HG03139 (cell line): Measurements from ENCODE around the gene METRN.

Experiments
- ATAC-seq: cut with Tn5 transposase; IDR thresholded peaks from one replicate; pipeline ENCODE4 v1.9.1; 2021; ENCODE audit not compliant: unreplicated experiment

METRN gene

GRCh38 chr16:714558-715476, at the start of gene METRN:
METRN (plus strand) TSS chr16:715118; CDS start chr16:715290, 172 bp downstream.
- peak; percentile 72 for ATAC-seq

DNA sequence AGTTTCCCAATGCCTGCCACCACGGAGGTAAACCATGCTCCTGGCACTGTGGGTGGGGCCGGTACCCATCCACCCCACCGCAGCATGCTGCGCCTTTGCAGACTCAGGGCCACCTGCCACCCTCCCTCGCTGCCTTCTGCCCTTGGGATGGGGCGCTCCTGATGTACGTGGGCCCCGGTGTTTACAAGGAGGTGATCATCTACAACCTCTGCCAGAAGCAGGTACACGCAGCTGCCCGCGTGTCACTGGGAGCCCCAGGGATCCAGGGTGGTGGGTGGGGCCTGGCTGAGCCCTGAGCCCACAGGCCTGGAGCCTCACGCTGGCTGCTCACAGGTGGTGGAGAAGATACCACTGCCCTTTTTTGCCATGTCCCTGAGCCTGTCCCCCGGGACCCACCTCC, 48.3 kb upstream of the METRN start:
- ATAC-seq: no peak

DNA sequence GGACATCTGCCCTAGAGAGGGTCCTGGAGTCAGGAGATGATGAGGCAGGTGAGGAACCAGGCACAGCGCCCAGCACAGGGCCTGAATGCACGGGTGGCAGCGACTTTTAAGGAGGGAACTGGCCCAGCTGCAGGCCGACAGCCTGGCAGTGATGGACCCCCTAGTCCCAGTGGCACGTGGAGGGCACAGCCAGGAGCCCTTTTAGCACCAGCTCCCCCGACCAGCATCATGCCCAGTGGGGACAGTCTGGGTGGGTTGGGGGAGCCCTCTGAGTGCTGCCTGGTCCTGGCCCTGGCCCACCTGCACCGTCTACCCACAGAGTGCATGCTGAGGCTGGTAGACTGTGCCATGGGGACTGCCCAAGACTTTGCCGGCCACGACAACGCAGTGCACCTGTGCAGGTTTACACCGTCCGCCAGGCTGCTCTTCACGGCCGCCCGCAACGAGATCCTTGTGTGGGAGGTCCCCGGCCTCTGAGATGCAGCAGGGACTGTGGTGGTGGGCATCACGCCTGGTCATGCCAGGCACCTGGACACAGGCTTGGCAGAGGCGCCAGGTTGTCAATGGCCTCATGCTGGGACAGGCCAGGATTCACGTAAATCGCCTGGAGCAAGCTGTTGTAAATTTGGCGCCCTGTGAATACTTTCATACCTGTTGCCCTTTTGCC, 47.7 kb upstream of the METRN start:
- no peak for ATAC-seq

DNA sequence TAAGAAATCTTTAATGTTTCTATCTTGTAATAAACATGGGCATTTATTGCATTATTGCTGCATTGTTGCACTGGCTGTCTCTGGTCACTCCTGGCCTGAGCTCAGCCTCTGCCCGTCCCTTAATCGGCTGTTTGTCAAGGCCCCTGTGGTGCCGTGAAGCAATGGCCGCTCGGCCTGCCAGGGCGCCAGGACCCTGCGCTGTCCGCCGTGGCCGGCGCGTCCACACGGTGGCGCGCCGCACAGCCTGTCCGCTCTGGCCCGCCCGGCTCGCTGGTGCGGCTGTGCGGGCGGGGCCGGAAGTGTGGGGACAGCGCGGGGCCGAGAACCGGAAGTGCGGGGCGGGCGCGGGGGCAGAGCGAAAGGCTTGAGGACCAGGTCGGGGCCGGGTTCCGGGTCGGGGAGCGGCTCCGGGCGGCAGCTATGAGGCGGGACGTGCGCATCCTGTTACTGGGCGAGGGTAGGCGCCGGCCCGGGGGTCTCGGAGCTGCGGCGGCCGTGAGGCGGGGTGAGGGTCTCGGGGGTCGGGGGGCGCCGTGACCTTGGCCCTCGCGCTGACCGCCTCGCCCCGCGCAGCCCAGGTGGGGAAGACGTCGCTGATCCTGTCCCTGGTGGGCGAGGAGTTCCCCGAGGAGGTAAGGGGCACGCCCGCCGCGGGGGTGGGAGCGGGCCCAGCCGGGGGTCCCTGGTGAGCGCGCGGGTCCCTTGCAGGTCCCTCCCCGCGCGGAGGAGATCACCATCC, 47.0 kb upstream of the METRN start, which contains the start of gene RHOT2:
Gene RHOT2 (plus strand): TSS at position 353 of the 739 bp plus-strand sequence. CDS start 68 bp downstream, at position 421.
- ATAC-seq: peak; percentile 78

DNA sequence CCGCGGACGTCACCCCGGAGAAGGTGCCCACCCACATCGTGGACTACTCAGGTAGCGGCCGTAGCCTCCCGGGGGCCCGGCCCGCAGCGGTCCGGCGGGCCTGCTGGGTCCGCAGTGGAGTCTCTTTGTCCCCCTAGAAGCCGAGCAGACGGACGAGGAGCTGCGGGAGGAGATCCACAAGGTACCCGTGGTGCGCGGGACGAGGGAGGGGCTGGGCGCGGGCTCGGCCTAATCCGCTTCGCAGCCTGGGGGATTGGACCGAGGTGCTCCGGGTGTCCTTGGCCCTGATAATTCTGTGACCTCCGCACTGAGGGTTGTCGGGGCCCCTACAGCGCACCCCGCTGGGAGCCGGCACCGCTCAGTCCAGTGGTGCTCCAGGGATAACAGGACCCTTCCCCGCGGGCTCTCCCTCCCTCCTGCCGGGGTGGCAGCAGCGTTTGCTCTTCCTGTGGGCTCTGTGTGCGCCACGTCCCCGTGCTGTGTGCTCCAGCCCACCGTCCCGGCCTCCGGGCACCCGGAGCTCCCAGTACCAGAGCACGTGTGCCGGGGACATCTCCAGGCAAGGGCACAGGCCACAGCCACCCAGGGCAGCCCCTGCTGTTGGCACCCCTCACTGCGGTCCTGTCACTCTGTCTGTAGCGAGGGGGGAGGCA, 46.3 kb upstream of the METRN start:
- ATAC-seq: no peak

DNA sequence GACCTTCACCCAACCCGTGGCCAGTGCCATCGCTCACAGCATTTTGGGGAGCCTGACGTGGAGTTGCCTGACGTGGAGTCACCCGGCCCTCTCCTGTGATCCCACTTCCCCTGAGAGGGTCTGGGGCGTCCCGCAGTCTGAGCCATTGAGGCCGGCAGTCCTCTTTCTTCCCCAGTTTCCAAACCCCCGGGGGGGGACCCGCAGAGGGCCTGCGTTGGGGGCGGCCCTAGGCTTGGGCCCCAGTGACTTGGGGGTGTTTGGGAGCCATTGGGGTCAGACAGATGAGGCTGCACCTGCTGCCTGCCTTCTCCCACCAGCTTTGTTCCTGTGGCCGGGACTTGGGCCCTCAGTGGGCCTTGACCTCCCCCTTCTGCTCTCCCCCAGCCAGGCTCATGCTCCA, 45.3 kb upstream of the METRN start:
- no peak for ATAC-seq

GRCh38 chr16:670485-671352, 44.2 kb upstream of the METRN start:
- no peak for ATAC-seq

GRCh38 chr16:671353-672131, 43.4 kb upstream of the METRN start:
- ATAC-seq: no peak

DNA sequence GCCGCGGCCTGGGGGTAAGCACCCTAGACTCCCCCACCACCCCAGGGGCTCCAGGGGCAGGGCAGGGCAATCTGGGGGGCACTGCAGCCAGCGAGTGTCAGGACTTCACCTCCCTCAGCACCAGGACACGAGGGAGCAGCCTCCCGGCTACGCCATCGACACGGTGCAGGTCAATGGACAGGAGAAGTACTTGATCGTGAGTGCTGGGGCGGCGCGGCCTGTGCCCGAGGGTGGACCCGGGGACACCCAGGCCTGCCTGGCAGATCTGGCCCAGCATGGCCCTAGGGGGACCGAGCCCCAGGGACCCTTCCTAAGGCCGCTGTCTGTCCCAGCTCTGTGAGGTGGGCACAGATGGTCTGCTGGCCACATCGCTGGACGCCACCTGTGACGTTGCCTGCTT, 42.5 kb upstream of the METRN start:
- ATAC-seq: no peak

DNA sequence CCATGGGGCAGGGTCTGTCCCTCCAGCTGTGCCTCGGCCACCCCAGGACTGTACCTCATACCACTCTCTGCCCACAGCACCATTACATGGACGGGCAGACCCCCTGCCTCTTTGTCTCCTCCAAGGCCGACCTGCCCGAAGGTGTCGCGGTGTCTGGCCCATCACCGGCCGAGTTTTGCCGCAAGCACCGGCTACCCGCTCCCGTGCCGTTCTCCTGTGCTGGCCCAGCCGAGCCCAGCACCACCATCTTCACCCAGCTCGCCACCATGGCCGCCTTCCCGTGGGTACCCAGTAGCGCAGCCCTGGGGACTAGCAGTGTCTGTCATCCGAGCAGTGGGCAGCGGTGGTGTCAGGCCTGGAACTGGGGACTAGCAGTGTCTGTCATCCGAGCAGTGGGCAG, 42.1 kb upstream of the METRN start:
- ATAC-seq: no peak

DNA sequence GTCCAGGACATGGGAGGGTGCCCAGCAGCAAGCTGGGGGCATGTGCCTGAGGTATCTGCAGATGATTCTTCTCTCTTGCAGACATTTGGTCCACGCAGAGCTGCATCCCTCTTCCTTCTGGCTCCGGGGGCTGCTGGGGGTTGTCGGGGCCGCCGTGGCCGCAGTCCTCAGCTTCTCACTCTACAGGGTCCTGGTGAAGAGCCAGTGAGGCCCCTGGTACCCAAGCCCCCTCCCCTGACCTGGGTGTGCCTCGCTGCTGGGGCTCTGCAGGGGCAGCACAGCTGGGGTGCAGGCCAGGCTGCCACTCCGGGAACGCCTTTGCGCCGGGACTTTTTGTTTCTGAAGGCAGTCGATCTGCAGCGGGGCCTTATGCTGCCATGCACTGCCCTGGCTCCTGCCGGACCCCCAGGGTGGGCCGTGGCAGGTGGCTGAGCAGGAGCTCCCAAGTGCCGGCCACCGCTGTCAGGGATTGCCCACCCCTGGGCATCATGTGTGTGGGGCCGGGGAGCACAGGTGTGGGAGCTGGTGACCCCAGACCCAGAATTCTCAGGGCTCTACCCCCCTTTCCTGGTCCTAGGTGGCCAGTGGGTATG, 41.4 kb upstream of the METRN start:
- no peak for ATAC-seq

DNA sequence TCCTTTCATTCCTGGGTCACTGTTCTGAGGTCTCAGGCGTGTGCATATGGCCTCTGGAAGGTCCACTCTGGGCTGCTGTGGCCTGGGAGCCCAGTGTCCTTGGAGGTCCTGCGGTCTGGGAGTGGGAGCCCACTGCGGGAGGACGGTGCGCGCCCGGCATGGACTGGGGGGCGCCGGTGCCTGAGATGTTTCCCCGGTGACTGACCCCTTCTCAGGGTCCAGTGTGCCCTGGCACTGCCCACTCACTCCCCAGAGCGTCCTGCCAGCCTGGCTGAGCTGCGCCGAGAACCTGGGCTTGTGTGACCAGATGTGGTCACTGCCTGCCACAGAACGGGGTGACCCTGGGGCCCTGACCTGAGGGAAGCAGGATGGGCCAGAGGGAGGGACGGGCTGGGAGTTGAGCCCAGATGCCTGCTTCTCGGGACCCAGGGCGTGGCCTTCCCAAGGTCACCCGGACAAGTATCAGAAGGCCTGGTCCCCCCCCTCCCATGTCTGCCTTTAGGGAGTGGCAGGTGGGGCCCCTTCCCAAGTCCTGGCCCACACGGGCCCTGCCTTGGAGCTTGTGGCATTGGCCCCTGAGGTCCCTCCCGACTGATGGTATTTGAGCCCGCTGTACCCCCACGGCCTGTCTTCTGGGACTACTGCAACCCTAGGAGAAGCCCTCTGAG, 40.6 kb upstream of the METRN start:
- ATAC-seq: no peak

GRCh38 chr16:674968-675883, 39.7 kb upstream of the METRN start, which contains the start of gene RHBDL1:
RHBDL1 (plus strand) TSS chr16:675671; CDS start chr16:675791, 120 bp downstream.
- ATAC-seq: no peak

- ATAC-seq: no peak
These were observed 38.9 kb upstream of the METRN start for GRCh38 chr16:675884-676564.

DNA sequence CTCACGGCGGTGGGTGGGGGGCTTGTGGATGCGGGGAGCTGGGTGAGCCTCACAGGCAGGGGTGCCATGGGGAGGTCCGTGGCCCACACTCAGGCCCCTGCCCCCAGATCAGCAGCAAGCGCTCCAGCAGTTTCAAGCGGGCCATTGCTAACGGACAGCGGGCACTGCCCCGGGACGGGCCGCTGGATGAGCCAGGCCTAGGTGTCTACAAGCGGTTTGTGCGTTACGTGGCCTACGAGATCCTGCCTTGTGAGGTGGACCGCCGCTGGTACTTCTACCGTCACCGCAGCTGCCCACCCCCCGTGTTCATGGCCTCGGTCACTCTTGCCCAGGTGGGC, 38.4 kb upstream of the METRN start:
- no peak for ATAC-seq

GRCh38 chr16:676913-677312, 38.0 kb upstream of the METRN start:
- ATAC-seq: no peak
